H1 (cell line): Measurements from ENCODE around the gene VTN. TPM values are rescaled to one million over a fixed set of nuclear protein-coding genes. Genes with fewer than 3 reads are reported as not detected.

Experiments
- CTCF ChIA-PET: fragments of 300-600 bp; sonication (Branson Sonifier 250); formaldehyde crosslinking; loops from one replicate; lab custom pipeline; 2021; ENCODE audit not compliant: partially characterized antibody; lab: Charles Lee
- POLR2A ChIA-PET: fragments of 300-600 bp; sonication (Branson Sonifier 250); formaldehyde crosslinking; loops from one replicate; lab custom pipeline; 2021; ENCODE audit warnings: inconsistent platforms; ENCODE audit not compliant: partially characterized antibody; lab: Charles Lee
- DNase-seq, 2 experiments: peaks; one replicate each; pipeline versions ENCODE4 v3.0.0 to v3.0.0-alpha.2; 2010 to 2022; ENCODE audit warnings: low spot score in 2 of 2, low read depth in 1 of 2, mixed read lengths in 1 of 2
- FAIRE-seq: peaks from 2 replicates; lab custom pipeline; 2011; peaks lifted over from hg19 to GRCh38; lab: Jason Lieb, UNC
- H2AFZ ChIP-seq: 2 replicates; pipeline ENCODE4 v1.8.1; 2012; ENCODE audit warnings: low read length, inconsistent platforms
- H2AK5ac ChIP-seq: 2 replicates; pipeline ENCODE4 v1.6.1; 2013; ENCODE audit warnings: low read depth, low read length
- H2BK120ac ChIP-seq: replicated peaks from 2 replicates; pipeline ENCODE3; 2013; ENCODE audit warnings: low read depth, low read length, inconsistent platforms
- H2BK12ac ChIP-seq: 2 replicates; pipeline ENCODE4 v1.6.1; 2013; ENCODE audit warnings: low read depth, low read length
- H2BK15ac ChIP-seq: 2 replicates; pipeline ENCODE4 v1.6.1; 2013; ENCODE audit warnings: low read length
- H2BK20ac ChIP-seq: 2 replicates; pipeline ENCODE4 v1.6.1; 2013; ENCODE audit warnings: low read length
- H2BK5ac ChIP-seq: 2 replicates; pipeline ENCODE4 v1.6.1; 2013; ENCODE audit warnings: low read depth, low read length
- H3K14ac ChIP-seq: 2 replicates; pipeline ENCODE4 v1.6.1; 2013; ENCODE audit warnings: inconsistent platforms; ENCODE audit not compliant: insufficient read length
- H3K18ac ChIP-seq: 2 replicates; pipeline ENCODE4 v1.6.1; 2013; ENCODE audit warnings: low read length; ENCODE audit errors: extremely low read depth
- H3K23ac ChIP-seq: 2 replicates; pipeline ENCODE4 v1.6.1; 2013; ENCODE audit warnings: inconsistent platforms; ENCODE audit not compliant: insufficient read length
- H3K23me2 ChIP-seq: 2 replicates; pipeline ENCODE4 v1.6.1; 2013; ENCODE audit warnings: low read depth, low read length
- H3K27ac ChIP-seq: 2 replicates; pipeline ENCODE4 v1.6.1; 2011; ENCODE audit warnings: low read depth, low read length, inconsistent platforms
- H3K27me3 ChIP-seq, 4 experiments: replicated peaks in 1 of 4; 1 replicate in 1 of 4; 2 replicates in 3 of 4; pipeline versions ENCODE4 v1.6.1 to v1.8.1; 2011 to 2013; ENCODE audit warnings: low read length in 3 of 4, mild to moderate bottlenecking in 3 of 4, inconsistent platforms in 2 of 4, mixed read lengths in 2 of 4, moderate library complexity in 1 of 4; ENCODE audit not compliant: control insufficient read depth in 3 of 4, insufficient read depth in 3 of 4; ENCODE audit errors: extremely low read depth in 1 of 4
- H3K36me3 ChIP-seq, 4 experiments: 2 replicates each; pipeline versions ENCODE4 v1.6.1 to v1.8.1; 2011 to 2013; ENCODE audit warnings: mild to moderate bottlenecking in 4 of 4, low read length in 3 of 4, moderate library complexity in 2 of 4, control low read depth in 1 of 4, inconsistent platforms in 1 of 4; ENCODE audit not compliant: insufficient read depth in 4 of 4, control insufficient read depth in 2 of 4
- H3K4ac ChIP-seq: replicated peaks from 2 replicates; pipeline ENCODE3; 2013; ENCODE audit warnings: low read length, low read depth, mixed read lengths, inconsistent platforms; ENCODE audit not compliant: insufficient read length
- H3K4me1 ChIP-seq, 4 experiments: replicated peaks in 1 of 4; 1 replicate in 1 of 4; 2 replicates in 3 of 4; pipeline versions ENCODE4 v1.6.1 to v1.8.1; 2011 to 2013; ENCODE audit warnings: low read length in 3 of 4, inconsistent platforms in 2 of 4, mixed read lengths in 1 of 4; ENCODE audit not compliant: insufficient read depth in 4 of 4, control insufficient read depth in 3 of 4
- H3K4me2 ChIP-seq, 2 experiments: 2 replicates each; pipeline versions ENCODE4 v1.6.1 to v1.8.1; 2011 to 2013; ENCODE audit warnings: low read depth in 2 of 2, low read length in 2 of 2, control low read depth in 1 of 2, inconsistent platforms in 1 of 2, mild to moderate bottlenecking in 1 of 2; ENCODE audit not compliant: insufficient read depth in 1 of 2
- H3K4me3 ChIP-seq, 4 experiments: fragments of 200-600, 300-600 bp in 1 of 4; sonication (generic), shearing (Covaris generic), sonication (Bioruptor Twin) in 1 of 4; 2 replicates each; pipeline versions ENCODE4 v1.5.1 to v1.8.1; 2011 to 2016; ENCODE audit warnings: low read length in 4 of 4, low read depth in 3 of 4, control low read depth in 2 of 4, inconsistent platforms in 2 of 4, mild to moderate bottlenecking in 2 of 4, mixed read lengths in 1 of 4, moderate library complexity in 1 of 4; ENCODE audit not compliant: insufficient read depth in 2 of 4; ENCODE audit errors: extremely low read depth in 1 of 4
- H3K56ac ChIP-seq: replicated peaks from 2 replicates; pipeline ENCODE3; 2013; ENCODE audit warnings: low read depth, mild to moderate bottlenecking, mixed read lengths, low read length, inconsistent platforms; ENCODE audit not compliant: insufficient read length
- H3K79me1 ChIP-seq: 2 replicates; pipeline ENCODE4 v1.6.1; 2013; ENCODE audit warnings: low read depth, low read length, control low read depth
- H3K79me2 ChIP-seq, 2 experiments: 2 replicates each; pipeline versions ENCODE4 v1.6.1 to v1.8.1; 2012 to 2013; ENCODE audit warnings: low read length in 2 of 2, mild to moderate bottlenecking in 2 of 2, inconsistent platforms in 1 of 2; ENCODE audit not compliant: insufficient read depth in 2 of 2, control insufficient read depth in 1 of 2
- H3K9ac ChIP-seq, 4 experiments: replicated peaks in 1 of 4; 1 replicate in 1 of 4; 2 replicates in 3 of 4; pipeline versions ENCODE4 v1.6.1 to v1.8.1; 2011 to 2013; ENCODE audit warnings: low read depth in 3 of 4, low read length in 3 of 4, control low read depth in 2 of 4, mild to moderate bottlenecking in 2 of 4, moderate library complexity in 2 of 4, inconsistent platforms in 1 of 4; ENCODE audit errors: extremely low read depth in 1 of 4
- H3K9me3 ChIP-seq, 2 experiments: 2 replicates each; pipeline versions ENCODE4 v1.6.1 to v1.8.1; 2012 to 2013; ENCODE audit warnings: mild to moderate bottlenecking in 2 of 2, moderate library complexity in 2 of 2, control low read depth in 1 of 2, inconsistent platforms in 1 of 2, low read depth in 1 of 2, low read length in 1 of 2, mixed read lengths in 1 of 2; ENCODE audit not compliant: insufficient read depth in 2 of 2
- H4K20me1 ChIP-seq, 2 experiments: replicated peaks in 1 of 2; 2 replicates each; pipeline versions ENCODE3 to v1.8.1; 2011 to 2013; ENCODE audit warnings: inconsistent platforms in 2 of 2, low read length in 2 of 2, mild to moderate bottlenecking in 1 of 2; ENCODE audit not compliant: insufficient read depth in 2 of 2, control insufficient read depth in 1 of 2
- H4K5ac ChIP-seq: 2 replicates; pipeline ENCODE4 v1.6.1; 2013; ENCODE audit warnings: low read length, low read depth, mixed read lengths, inconsistent platforms; ENCODE audit not compliant: insufficient read length
- H4K8ac ChIP-seq: 2 replicates; pipeline ENCODE4 v1.8.0; 2013; ENCODE audit warnings: mild to moderate bottlenecking, moderate library complexity, low read length, inconsistent platforms; ENCODE audit not compliant: insufficient read depth; ENCODE audit errors: extremely low read depth
- H4K91ac ChIP-seq: replicated peaks from 2 replicates; pipeline ENCODE3; 2013; ENCODE audit warnings: low read length, mixed read lengths, inconsistent platforms; ENCODE audit not compliant: insufficient read length
- ASH2L ChIP-seq: fragments of 200-600, 300-600 bp; sonication (generic); IDR thresholded peaks from one replicate; pipeline ENCODE4 v1.7.1; 2017; ENCODE audit warnings: low read length
- BACH1 ChIP-seq: IDR thresholded peaks from 2 replicates; pipeline ENCODE4 v1.6.1; 2012; ENCODE audit warnings: low read length, improper control_type of control experiment
- BCL11A ChIP-seq, 2 experiments: IDR thresholded peaks; one replicate each; pipeline ENCODE4 v1.6.1; 2011; ENCODE audit warnings: low read depth in 2 of 2, low read length in 2 of 2, mild to moderate bottlenecking in 2 of 2
- CTBP2 ChIP-seq: IDR thresholded peaks from 2 replicates; pipeline ENCODE4 v1.7.0; 2011; ENCODE audit warnings: borderline replicate concordance, mild to moderate bottlenecking, moderate library complexity, mixed read lengths, low read length; ENCODE audit not compliant: insufficient read depth, insufficient read length
- E2F6 ChIP-seq: IDR thresholded peaks from 2 replicates; pipeline ENCODE4 v1.6.1; 2012; ENCODE audit warnings: inconsistent platforms
- POLR2AphosphoS5 ChIP-seq: IDR thresholded peaks from 2 replicates; pipeline ENCODE4 v1.6.1; 2011; ENCODE audit warnings: low read depth, low read length
- POU5F1 ChIP-seq: IDR thresholded peaks from 2 replicates; pipeline ENCODE4 v1.6.1; 2011; ENCODE audit warnings: low read depth, mild to moderate bottlenecking, low read length, moderate library complexity
- RBBP5 ChIP-seq: IDR thresholded peaks from 2 replicates; pipeline ENCODE4 v1.7.1; 2012; ENCODE audit warnings: low read depth, mild to moderate bottlenecking, inconsistent platforms, low read length, moderate library complexity, borderline replicate concordance
- SIN3A ChIP-seq, 2 experiments: IDR thresholded peaks in 1 of 2; conservative IDR thresholded peaks in 1 of 2; 2 replicates each; pipeline ENCODE4 v1.6.1; 2011 to 2012; ENCODE audit warnings: low read length in 2 of 2, improper control_type of control experiment in 1 of 2, low read depth in 1 of 2, mild to moderate bottlenecking in 1 of 2
- SP4 ChIP-seq: IDR thresholded peaks from 2 replicates; pipeline ENCODE4 v1.6.1; 2012; ENCODE audit warnings: low read length, inconsistent platforms
- SUZ12 ChIP-seq: fragments of 200-600 bp; sonication (generic); IDR thresholded peaks from 2 replicates; pipeline ENCODE4 v1.6.1; 2012; ENCODE audit warnings: mild to moderate bottlenecking, inconsistent platforms, low read length, moderate library complexity, mixed read lengths
- TCF12 ChIP-seq: IDR thresholded peaks from 2 replicates; pipeline ENCODE4 v1.6.1; 2011; ENCODE audit warnings: low read depth, mild to moderate bottlenecking, low read length
- YY1 ChIP-seq: IDR thresholded peaks from 2 replicates; pipeline ENCODE4 v1.6.1; 2011; ENCODE audit warnings: low read depth, mild to moderate bottlenecking, low read length
- WGBS, 2 experiments: shearing (Covaris generic) in 1 of 2; methylation state at CpG; one replicate each; pipeline versions ENCODE4 v1.1.6 to v1.1.7; 2013 to 2015; ENCODE audit warnings: low lambda C conversion rate in 2 of 2, mixed read lengths in 2 of 2, inconsistent platforms in 1 of 2, low coverage in 1 of 2, missing lambda C conversion rate in 1 of 2; ENCODE audit not compliant: insufficient replicate concordance in 2 of 2, insufficient coverage in 1 of 2, insufficient read length in 1 of 2; ENCODE audit errors: extremely low coverage in 1 of 2, missing lambda C conversion rate in 1 of 2; 5-methylcytosine and 5-hydroxymethylcytosine counted together
- polyA plus RNA-seq, 7 experiments: library from polyadenylated mRNA; depleted of rRNA in 3 of 7; stranded (reverse) in 5 of 7; unstranded in 2 of 7; fragments of >200 nt in 5 of 7; fragments of 200-250 nt in 2 of 7; gene quantifications; 1 replicate in 5 of 7; 2 replicates in 1 of 7; 4 replicates in 1 of 7; pipeline versions ENCODE4 v1.2.1 to v1.2.3, GENCODE V29; 2011 to 2013; ENCODE audit warnings: missing spikeins in 2 of 7, mixed read lengths in 2 of 7
- total RNA-seq: library from RNA; stranded (reverse); fragmentation: NEBNext Ultra II Directional; extraction: Animal tissue kit (Norgen Biotek cat#: 25700); gene quantifications from 2 replicates; pipeline ENCODE4 v1.2.1, GENCODE V29; 2021

Gene VTN
- total and polyA plus RNA-seq, 2 of the 8 experiments (the other 6 are each of a cell fraction or from before 2014, with no cell fraction given) = 0.18 TPM; not detected in 1

- no peaks in the 10 kb centered on the region; the same call in 1 of the 2 replicates for H3K79me1 ChIP-seq
- no peak overlapping the region for H3K9ac ChIP-seq
- CTCF ChIA-PET = interaction anchor here (0.6 to 4.5 kb wide), 6 partner anchors 15 to 146 kb away, joined by 3 to 28 read pairs (median 4); no protein-coding TSS in a partner anchor
- peaks cover 23 to 49% (median 29%) of the 10 kb centered on the region in 4 experiments for H3K4me1 ChIP-seq
- no peak overlapping the region for H3K27ac ChIP-seq
- H3K79me2 ChIP-seq = no peaks in the 10 kb centered on the region; a peak in 1 of 4 replicates
- POLR2A ChIA-PET = interaction anchor here (1.1 to 12.8 kb wide), 3 partner anchors 14 to 56 kb away, joined by 3 to 135 read pairs (median 4); no protein-coding TSS in a partner anchor
- H2AFZ ChIP-seq = no peak overlapping the region
- no peak overlapping the region for H4K5ac ChIP-seq
- no peak overlapping the region for H3K18ac ChIP-seq
- H2BK12ac ChIP-seq = no peak overlapping the region
- no peak overlapping the region for H4K91ac ChIP-seq
- H2BK5ac ChIP-seq = no peak overlapping the region
- H3K27me3 ChIP-seq = peaks cover 0 to 39% (median 15%) of the 10 kb centered on the region in 4 experiments; a peak in 5 of 7 replicates
- no peak overlapping the region for H3K56ac ChIP-seq
- H3K23me2 ChIP-seq = peaks cover 12% of the 10 kb centered on the region; the same call in 1 of the 2 replicates
- DNase-seq (peak in 1 of 2 experiments; percentile 64), FAIRE-seq (peak; percentile 83)
- H4K8ac ChIP-seq = no peak overlapping the region
- H3K4me3 ChIP-seq = no peak overlapping the region
- H3K23ac ChIP-seq = no peak overlapping the region
- H3K4me2 ChIP-seq = peak overlapping the region; percentile 5 to 37; a peak in 3 of 4 replicates
- no peaks in the 10 kb centered on the region for H3K9me3 ChIP-seq
- H3K4ac ChIP-seq = no peak overlapping the region
- 27% methylated on average over 3 of the region's 3 CpGs; no CpG with 5 or more reads in 1 of the 2 experiments for WGBS, 2 experiments
- H2AK5ac ChIP-seq = no peak overlapping the region
- H2BK120ac ChIP-seq = no peak overlapping the region
- H2BK15ac ChIP-seq = no peak overlapping the region
- H4K20me1 ChIP-seq = no peaks in the 10 kb centered on the region
- no peak overlapping the region for H2BK20ac ChIP-seq
- H3K14ac ChIP-seq = no peak overlapping the region
- H3K36me3 ChIP-seq = no peaks in the 10 kb centered on the region
- TF ChIP-seq POLR2AphosphoS5 (peak; percentile 50; the same call in 1 of the 2 replicates), SUZ12 (no peak), SP4 (no peak), SIN3A (conservative IDR thresholded peaks at IDR 0.05 in 1 of 2, IDR thresholded peaks at IDR 0.05 in 1 of 2; ENCODE audit: low read depth in 1 of 2, low read length in 2 of 2) (peak; percentile 64 to 78; a peak in 3 of 4 replicates), YY1 (peak; percentile 57; the same call in 1 of the 2 replicates), TCF12 (peak; percentile 90), E2F6 (no peak), BACH1 (0 out of 2 replicates have a peak, but pooled peaks have one; percentile 4), POU5F1 (no peak), RBBP5 (no peak), ASH2L (no peak), CTBP2 (peak; percentile 52), BCL11A (IDR thresholded peaks at IDR 0.05; ENCODE audit: low read depth in 2 of 2, low read length in 2 of 2) (peak; percentile 12 to 68)
These were observed 32.1 kb upstream of the VTN start for GRCh38 chr17:28402224-28402630.
